Endothelial cell of umbilical vein (primary cell): ENCODE results near the gene NTF3. TPM values are rescaled to one million over a fixed set of nuclear protein-coding genes. Genes with fewer than 3 reads are reported as not detected.

ENCODE experiments used
- BruUV-seq: library from RNA; stranded (reverse); fragments of 400-500 nt; replicated peaks from 2 replicates; lab custom pipeline; 2021; lab: Mats Ljungman, UMichigan
- CTCF ChIA-PET: fragments of 300-600, 350-600 bp; sonication (Branson Sonifier 250); formaldehyde crosslinking; loops from one replicate; lab custom pipeline; 2021; ENCODE audit warnings: antibody characterized with exemption, inconsistent platforms; lab: Charles Lee
- POLR2A ChIA-PET: fragments of 300-600, 350-600 bp; sonication (Branson Sonifier 250); formaldehyde crosslinking; loops from one replicate; lab custom pipeline; 2021; ENCODE audit warnings: antibody characterized with exemption, inconsistent platforms; lab: Charles Lee
- DNase-seq: peaks from one replicate; pipeline ENCODE4 v3.0.0-alpha.2; 2011; ENCODE audit warnings: low read depth, low spot score
- FAIRE-seq: peaks from 2 replicates; lab custom pipeline; 2011; peaks lifted over from hg19 to GRCh38; lab: Jason Lieb, UNC
- H2AFZ ChIP-seq: 2 replicates; pipeline ENCODE4 v1.6.0; 2012; ENCODE audit warnings: low read depth, low read length, control low read depth, inconsistent platforms
- H3K27ac ChIP-seq: 2 replicates; pipeline ENCODE4 v1.5.1; 2011; ENCODE audit warnings: low read depth, mild to moderate bottlenecking, control low read depth, low read length, moderate library complexity; ENCODE audit not compliant: insufficient read depth
- H3K27me3 ChIP-seq, 2 experiments: 2 replicates each; pipeline versions ENCODE4 v1.6.0 to v1.6.1; 2011; ENCODE audit warnings: low read length in 2 of 2, mixed read lengths in 1 of 2; ENCODE audit not compliant: control insufficient read depth in 2 of 2, insufficient read depth in 2 of 2
- H3K36me3 ChIP-seq, 2 experiments: 2 replicates in 1 of 2; 3 replicates in 1 of 2; pipeline ENCODE4 v1.5.1; 2011; ENCODE audit warnings: low read length in 2 of 2, mild to moderate bottlenecking in 1 of 2, moderate library complexity in 1 of 2; ENCODE audit not compliant: control insufficient read depth in 2 of 2, insufficient read depth in 2 of 2; ENCODE audit errors: extremely low read depth in 1 of 2
- H3K4me1 ChIP-seq: 3 replicates; pipeline ENCODE4 v1.5.1; 2011; ENCODE audit warnings: mild to moderate bottlenecking, low read length; ENCODE audit not compliant: control insufficient read depth, insufficient read depth; ENCODE audit errors: extremely low read depth
- H3K4me2 ChIP-seq: 2 replicates; pipeline ENCODE4 v1.6.1; 2011; ENCODE audit warnings: low read length, control low read depth, mixed read lengths; ENCODE audit not compliant: insufficient read depth
- H3K4me3 ChIP-seq, 3 experiments: fragments of 200-600 bp in 1 of 3; sonication (generic), shearing (Covaris generic) in 1 of 3; replicated peaks in 1 of 3; 2 replicates each; pipeline ENCODE4 v1.5.1; 2011 to 2016; ENCODE audit warnings: control low read depth in 3 of 3, low read length in 3 of 3, mild to moderate bottlenecking in 2 of 3, inconsistent platforms in 1 of 3, low read depth in 1 of 3, moderate library complexity in 1 of 3; ENCODE audit not compliant: insufficient read depth in 1 of 3
- H3K79me2 ChIP-seq: 2 replicates; pipeline ENCODE4 v1.6.0; 2012; ENCODE audit warnings: low read length, inconsistent platforms; ENCODE audit not compliant: control insufficient read depth, insufficient read depth
- H3K9ac ChIP-seq: replicated peaks from 2 replicates; pipeline ENCODE3; 2011; ENCODE audit warnings: low read length, control low read depth; ENCODE audit not compliant: insufficient read depth; ENCODE audit errors: extremely low read depth
- H3K9me1 ChIP-seq: replicated peaks from 3 replicates; pipeline ENCODE4 v1.6.0; 2011; ENCODE audit warnings: mild to moderate bottlenecking, low read length; ENCODE audit not compliant: control insufficient read depth, insufficient read depth; ENCODE audit errors: extremely low read depth
- H3K9me3 ChIP-seq: replicated peaks from 2 replicates; pipeline ENCODE4 v1.5.1; 2012; ENCODE audit warnings: low read length, inconsistent platforms; ENCODE audit not compliant: control insufficient read depth, insufficient read depth
- H4K20me1 ChIP-seq: replicated peaks from 2 replicates; pipeline ENCODE3; 2011; ENCODE audit warnings: mild to moderate bottlenecking, low read length; ENCODE audit not compliant: control insufficient read depth, insufficient read depth; ENCODE audit errors: extremely low read depth
- CTCF ChIP-seq, 2 donors: IDR thresholded peaks; 1 replicate in 1 of 2; 2 replicates in 1 of 2; pipeline ENCODE4 v1.5.1; 2011; ENCODE audit warnings: low read length in 2 of 2, mild to moderate bottlenecking in 2 of 2, moderate library complexity in 2 of 2, control low read depth in 1 of 2, inconsistent platforms in 1 of 2, low read depth in 1 of 2; ENCODE audit not compliant: insufficient read depth in 1 of 2; ENCODE audit errors: extremely low read depth in 1 of 2
- EZH2 ChIP-seq: IDR thresholded peaks from 2 replicates; pipeline ENCODE4 v1.6.1; 2012; ENCODE audit warnings: borderline replicate concordance, low read depth, mild to moderate bottlenecking, moderate library complexity, low read length, inconsistent platforms; ENCODE audit not compliant: severe bottlenecking
- FOS ChIP-seq: IDR thresholded peaks from 2 replicates; pipeline ENCODE4 v1.6.1; 2011; ENCODE audit warnings: mild to moderate bottlenecking, low read length, moderate library complexity, borderline replicate concordance; ENCODE audit not compliant: insufficient read depth
- GATA2 ChIP-seq: IDR thresholded peaks from 2 replicates; pipeline ENCODE4 v1.7.0; 2011; ENCODE audit warnings: low read depth, mild to moderate bottlenecking, moderate library complexity, mixed read lengths, low read length; ENCODE audit not compliant: insufficient read length, insufficient read depth
- JUN ChIP-seq: IDR thresholded peaks from 2 replicates; pipeline ENCODE4 v1.6.1; 2011; ENCODE audit warnings: borderline replicate concordance, low read depth; ENCODE audit not compliant: insufficient read length, insufficient read depth
- MYC ChIP-seq: IDR thresholded peaks from one replicate; pipeline ENCODE4 v1.6.1; 2011; ENCODE audit warnings: mild to moderate bottlenecking, low read depth, low read length
- POLR2A ChIP-seq: IDR thresholded peaks from 2 replicates; pipeline ENCODE4 v1.6.1; 2012; ENCODE audit warnings: low read depth, mild to moderate bottlenecking, control low read depth, low read length
- POLR2AphosphoS5 ChIP-seq: IDR thresholded peaks from 2 replicates; pipeline ENCODE4 v1.6.1; 2012; ENCODE audit warnings: low read depth, mild to moderate bottlenecking, control low read depth, low read length, moderate library complexity; ENCODE audit not compliant: insufficient read depth
- dilution Hi-C: fragments of 300-500 bp; cut with MboI; formaldehyde crosslinking; loops from one replicate; pipeline ENCODE4 v1.15.0; 2019; ENCODE audit warnings: low sequenced_read_pairs; ENCODE audit not compliant: extremely low pct_ligation_motif_present
- intact Hi-C: fragments of 100-400 bp; cut with micrococcal nuclease; formaldehyde crosslinking; loops from one replicate; pipeline ENCODE4 v1.10.0; 2022
- polyA plus RNA-seq, 4 experiments: library from polyadenylated mRNA; depleted of rRNA in 3 of 4; stranded (reverse) in 3 of 4; unstranded in 1 of 4; fragments of >200 nt; gene quantifications; 2 replicates each; pipeline versions ENCODE4 v1.2.1 to v1.2.3, GENCODE V29; 2011 to 2012; ENCODE audit warnings: missing spikeins in 1 of 4
- total RNA-seq: library from RNA; stranded (reverse); gene quantifications from 2 replicates; pipeline ENCODE4 v1.2.3, GENCODE V29; 2021
- TF ChIP-seq, protein P1 (sequence below): IDR thresholded peaks from 2 replicates; pipeline ENCODE4 v1.6.1; 2011; ENCODE audit not compliant: insufficient read depth, insufficient read length

The NTF3 gene
- total and polyA plus RNA-seq, 2 donors (not counting 3 experiments of a cell fraction or from before 2014, with no cell fraction given) = not detected

DNA sequence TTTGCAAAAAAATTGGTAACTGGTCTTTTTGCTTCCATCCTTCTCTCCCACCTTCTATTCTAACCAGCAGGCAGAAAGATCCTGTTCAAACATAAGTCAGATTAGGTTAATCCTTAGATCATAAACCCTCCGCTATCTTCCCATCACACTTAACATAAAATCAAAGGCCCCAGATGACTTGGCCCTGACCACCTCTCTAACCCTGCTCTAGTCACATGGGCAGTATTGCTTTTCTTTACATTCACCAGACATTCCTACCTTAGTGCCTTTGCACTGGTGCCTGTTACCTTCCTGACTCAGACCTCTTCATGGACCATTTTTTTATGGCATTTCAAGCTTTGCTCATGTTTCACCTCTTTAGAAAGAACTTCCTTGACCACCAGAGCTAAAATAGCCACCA is 83.5 kb downstream of the NTF3 start:
- no peaks in the 10 kb centered on the region for H3K4me1 ChIP-seq
- no peak overlapping the region for H3K4me3 ChIP-seq
- H4K20me1 ChIP-seq = no peaks in the 10 kb centered on the region
- H3K9me1 ChIP-seq = no peaks in the 10 kb centered on the region
- H3K79me2 ChIP-seq = no peaks in the 10 kb centered on the region
- H3K9ac ChIP-seq = no peak overlapping the region
- no TSS peak for BruUV-seq
- H3K27ac ChIP-seq = no peak overlapping the region
- TF ChIP-seq MYC (no peak), FOS (no peak), GATA2 (no peak), CTCF (IDR thresholded peaks at IDR 0.05; ENCODE audit: extremely low read depth in 1 of 2, insufficient read depth in 1 of 2, low read depth in 1 of 2, low read length in 2 of 2) (no peak), EZH2 (no peak), POLR2A (no peak), JUN (no peak), POLR2AphosphoS5 (no peak)
- TF ChIP-seq, protein P1, sequence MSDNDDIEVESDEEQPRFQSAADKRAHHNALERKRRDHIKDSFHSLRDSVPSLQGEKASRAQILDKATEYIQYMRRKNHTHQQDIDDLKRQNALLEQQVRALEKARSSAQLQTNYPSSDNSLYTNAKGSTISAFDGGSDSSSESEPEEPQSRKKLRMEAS = no peak
- intact Hi-C loops (no loop called here), dilution Hi-C loops (no loop called here)
- H3K4me2 ChIP-seq = no peak overlapping the region
- no peaks in the 10 kb centered on the region for H3K36me3 ChIP-seq
- no peaks in the 10 kb centered on the region for H3K9me3 ChIP-seq
- no peak for DNase-seq
- no peak overlapping the region for H2AFZ ChIP-seq
- ChIA-PET POLR2A (no interaction called here), CTCF (interaction anchor here (1.4 to 1.9 kb wide), 2 partner anchors 87 to 134 kb away, joined by 3 to 4 read pairs; no protein-coding TSS in a partner anchor)
- H3K27me3 ChIP-seq = peaks cover 10 to 11% of the 10 kb centered on the region in 2 experiments
- FAIRE-seq = no peak
